Glomerular endothelial cell (primary cell): ENCODE results near the gene SRC. TPM values are rescaled to one million over a fixed set of nuclear protein-coding genes. Genes with fewer than 3 reads are reported as not detected.
"Not testable (repeated sequence)": the region's sequence is repeated elsewhere in the genome, so short reads cannot be mapped to it uniquely, and the experiment has no call there.

ENCODE experiments used
- DNase-seq: peaks from one replicate; pipeline ENCODE4 v3.0.0-alpha.2; 2011; ENCODE audit warnings: low read depth, low spot score; ENCODE audit errors: extremely low read depth
- total RNA-seq: library from RNA; depleted of rRNA; stranded (reverse); fragments of >200 nt; gene quantifications from 2 replicates; pipeline ENCODE4 v1.2.3, GENCODE V29; 2015

SRC gene
- total RNA-seq, 1 donor from 2014 or later = 20.7 TPM

DNA sequence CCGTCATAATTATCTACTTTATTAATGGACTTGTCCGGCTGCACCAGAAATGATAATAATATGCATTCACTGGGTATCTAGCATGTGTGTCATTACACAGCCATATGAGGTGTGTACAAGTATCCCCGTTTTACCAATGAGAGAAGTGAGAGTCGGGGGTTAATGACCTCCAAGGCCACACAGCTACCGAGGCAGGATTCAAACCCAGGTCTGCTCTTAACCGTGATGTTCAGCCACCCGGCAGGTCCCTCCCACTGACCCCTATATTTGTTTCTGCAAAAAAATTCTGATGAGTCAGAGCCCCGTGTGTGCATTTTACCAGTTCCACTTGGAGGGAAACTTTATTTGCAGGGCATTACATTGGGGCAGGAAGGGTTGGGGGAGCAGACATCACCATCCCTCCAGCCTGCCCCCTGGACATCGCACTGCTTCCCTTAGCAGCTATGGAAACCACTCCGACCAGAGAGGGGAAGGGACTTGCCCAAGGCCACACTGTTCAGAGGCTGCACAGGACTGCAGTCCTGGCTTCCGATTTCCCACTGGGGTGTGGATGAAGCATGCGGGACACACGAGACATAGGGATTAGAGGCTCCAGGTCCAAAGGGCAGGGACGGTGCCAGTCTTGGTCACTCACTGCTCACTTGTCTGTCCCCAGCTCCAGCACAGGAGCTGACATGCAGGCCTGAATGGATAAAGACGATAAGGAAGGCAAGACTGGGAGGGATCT is 10.1 kb upstream of the SRC start:
- DNase-seq = no peak

DNA sequence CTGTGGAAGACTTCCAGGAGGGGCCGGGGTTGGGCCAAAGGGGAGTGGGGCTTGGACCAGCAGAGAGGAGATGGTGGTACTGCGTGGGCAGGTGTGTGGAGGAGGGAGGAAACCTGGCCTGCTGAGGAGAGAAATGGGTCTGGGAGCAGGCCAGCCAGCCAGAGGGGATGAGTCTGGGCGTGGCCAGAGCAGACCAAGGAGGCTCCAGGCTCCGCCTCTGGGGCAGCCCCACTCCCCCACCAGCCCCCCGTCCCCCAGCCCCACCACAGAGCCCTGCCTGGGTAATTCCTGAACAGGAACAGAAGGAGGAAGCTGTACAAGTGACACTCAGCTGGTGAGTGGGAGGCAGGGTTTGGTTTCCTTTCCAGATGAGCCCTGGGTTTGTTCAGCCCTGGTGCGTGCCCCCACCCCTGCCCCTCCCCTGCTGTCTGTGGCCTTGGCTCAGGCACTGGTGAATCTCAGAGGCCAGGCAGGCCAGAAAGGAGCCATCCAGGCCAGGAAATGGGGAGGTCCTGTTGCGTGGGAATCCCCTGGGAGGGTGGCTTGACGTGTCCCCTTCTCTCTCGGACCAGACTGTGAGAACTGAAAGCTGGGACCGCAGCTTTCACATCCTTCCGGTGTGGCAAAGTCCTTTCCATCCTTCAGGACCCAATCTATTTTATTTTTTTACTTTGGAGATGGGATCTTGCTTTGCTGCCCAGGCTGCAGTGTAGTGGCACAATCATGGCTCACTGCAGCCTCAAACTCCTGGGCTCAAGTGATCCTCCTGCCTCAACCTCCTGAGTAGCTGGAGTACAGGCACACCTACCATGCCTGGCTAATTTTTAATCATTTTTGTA is 9.4 kb upstream of the SRC start:
- no peak for DNase-seq

DNA sequence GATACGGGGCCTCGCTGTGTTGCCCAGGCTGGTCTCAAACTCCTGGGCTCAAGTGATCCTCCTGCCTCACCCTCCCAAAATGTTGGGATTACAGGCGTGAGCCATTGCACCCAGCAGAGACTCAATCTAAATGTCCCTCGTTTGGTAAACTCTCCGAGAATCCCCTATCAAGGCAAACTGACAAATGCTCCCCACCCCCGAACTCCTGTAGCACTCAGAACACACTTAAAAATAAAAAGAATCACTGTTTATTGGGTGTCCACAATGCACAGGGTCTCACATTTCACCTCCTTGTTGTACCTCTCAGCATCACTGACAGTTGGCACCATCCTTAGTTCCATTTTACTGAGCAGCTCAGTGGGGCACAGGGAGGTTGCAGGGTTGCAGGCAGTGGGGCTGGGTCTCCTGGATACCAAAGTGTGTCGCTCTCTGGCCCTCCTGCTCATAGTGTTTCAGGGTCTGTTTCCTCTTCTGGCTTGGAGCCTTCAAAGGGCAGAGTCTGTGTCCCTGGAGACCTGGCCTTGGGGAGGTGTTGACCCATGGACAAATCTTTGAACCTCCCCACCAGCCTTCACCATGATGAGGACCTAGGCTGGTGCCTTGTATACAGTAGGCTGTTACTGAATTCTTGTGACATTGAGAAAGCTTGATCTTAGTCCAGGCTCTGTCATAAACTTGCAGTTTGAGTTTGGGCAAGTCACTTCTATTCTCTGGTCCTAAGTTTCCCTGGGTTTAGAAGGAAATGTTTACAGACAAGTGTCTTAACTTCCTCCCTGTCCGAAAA is 8.5 kb upstream of the SRC start:
- no peak for DNase-seq

DNA sequence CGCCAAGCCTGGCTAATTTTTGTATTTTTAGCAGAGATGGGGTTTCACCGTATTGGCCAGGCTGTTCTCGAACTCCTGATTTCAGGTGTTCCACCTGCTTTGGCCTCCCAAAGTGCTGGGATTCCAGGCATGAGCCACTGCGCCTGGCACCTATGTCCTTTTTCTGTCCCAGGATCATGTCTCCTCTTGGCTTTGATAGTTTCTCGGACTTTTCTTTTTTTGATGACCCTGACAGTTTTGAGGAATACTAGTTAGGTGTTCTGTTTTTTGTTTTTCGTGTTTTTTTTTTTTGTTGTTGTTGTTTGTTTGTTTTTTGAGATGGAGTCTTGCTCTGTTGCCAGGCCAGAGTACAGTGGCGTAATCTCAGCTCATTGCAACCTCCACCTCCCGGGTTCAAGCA is 7.6 kb upstream of the SRC start:
- DNase-seq = not testable (repeated sequence)

DNA sequence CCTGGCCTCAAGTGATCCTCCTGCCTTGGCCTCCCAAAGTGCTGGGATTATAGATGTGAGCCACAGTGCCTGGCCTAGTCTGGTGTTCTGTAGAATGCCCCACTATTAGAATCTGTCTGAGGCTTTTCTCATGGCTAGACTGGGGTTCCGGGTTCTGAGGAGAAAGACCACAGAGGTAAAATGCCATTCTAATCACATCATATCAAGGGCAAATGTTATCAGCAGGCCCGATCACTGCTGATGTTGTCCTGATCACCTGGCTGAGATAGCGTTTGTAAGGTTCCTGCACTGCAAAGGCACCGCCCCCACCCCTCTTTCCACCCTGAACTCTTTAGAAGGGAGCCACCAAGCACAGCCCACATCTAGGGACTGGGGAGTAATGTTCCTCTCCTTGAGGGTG is 6.7 kb upstream of the SRC start:
- DNase-seq = no peak

- DNase-seq = not testable (repeated sequence)
These were observed 6.2 kb upstream of the SRC start for GRCh38 chr20:37339764-37340109.

- no peak for DNase-seq
These were observed 4.9 kb upstream of the SRC start for GRCh38 chr20:37340998-37341397.

- no peak for DNase-seq
These were observed 4.3 kb upstream of the SRC start for GRCh38 chr20:37341632-37342031.

DNA sequence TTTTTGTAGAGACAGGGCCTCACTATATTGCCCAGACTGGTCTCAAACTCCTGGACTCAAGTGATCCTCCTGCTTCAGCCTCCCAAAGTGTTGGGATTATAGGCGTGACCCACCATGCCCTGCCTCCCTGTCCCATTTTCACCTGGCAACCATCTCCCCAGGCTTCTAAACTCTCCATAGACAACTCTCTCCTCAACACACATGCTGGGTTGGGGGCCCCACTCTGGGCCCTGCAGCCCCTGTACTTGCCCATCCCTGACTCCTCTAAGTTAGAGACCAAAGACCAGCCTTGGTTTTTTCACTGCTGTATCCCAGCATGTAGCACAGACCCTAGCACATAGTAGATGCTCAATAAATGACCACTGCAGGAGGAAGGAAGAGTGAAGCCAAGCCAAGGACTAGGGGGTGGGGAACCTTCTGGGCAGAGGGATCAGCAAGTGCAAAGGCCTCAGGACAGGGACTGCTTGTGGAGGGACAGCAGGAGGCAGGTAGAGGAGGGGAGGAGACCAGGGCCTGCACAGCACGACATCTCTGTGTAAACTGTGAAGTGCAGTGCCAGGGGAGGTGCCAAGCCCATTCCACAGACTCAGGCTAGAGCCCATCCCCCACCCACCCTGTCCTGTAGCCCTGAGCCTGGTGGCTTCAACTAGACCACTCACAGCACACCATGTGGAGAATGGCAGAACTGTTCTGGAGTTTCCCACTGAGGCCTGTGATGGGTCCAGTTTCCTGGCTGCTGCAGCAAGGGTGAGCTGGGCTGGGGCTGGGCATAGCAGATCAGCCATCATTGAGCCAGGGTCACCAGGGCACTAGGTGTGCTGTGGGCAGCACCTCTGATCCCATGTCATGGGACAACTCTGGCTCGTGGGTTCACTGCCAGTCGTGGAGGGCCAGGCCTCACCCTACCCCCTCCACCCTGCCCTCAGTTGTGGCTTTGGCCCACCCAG is 3.4 kb upstream of the SRC start:
- no peak for DNase-seq

DNA sequence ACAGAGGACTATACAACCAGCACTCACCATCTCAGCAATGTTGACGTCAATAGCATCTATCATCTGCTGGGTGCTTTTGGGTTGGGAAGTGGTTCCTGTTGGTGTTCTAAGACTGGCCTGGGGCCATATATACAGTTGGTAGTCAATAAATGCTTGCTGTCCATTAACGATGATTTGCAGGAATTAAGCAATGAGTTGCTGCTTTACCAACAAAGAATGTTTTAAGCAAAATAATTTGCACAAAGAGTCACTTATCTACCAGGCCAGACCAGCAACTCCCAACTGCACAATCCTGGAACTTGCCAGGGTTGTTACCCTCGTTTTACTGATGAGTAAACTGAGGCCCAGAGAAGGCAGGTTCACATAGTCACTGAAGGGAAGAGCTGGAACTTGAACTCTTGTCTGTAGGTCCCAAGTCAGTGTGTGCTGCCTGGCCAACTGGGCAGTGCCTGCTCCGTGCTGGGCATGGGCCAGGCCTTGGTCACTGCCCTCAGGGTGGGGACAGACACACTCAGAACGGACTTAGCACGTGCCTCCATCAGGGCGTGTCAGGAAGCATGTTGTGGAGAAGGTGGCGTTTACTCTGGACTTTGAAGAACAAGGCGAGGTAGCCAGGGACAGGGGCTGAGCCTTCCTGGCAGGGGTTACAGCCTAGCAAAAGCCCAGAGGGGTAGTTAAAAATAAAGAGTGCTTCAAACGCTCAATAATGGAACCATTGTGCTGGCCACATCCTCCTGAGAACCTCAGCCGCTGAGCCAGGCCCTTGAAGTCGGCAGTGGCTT is 2.5 kb upstream of the SRC start:
- DNase-seq = no peak

DNA sequence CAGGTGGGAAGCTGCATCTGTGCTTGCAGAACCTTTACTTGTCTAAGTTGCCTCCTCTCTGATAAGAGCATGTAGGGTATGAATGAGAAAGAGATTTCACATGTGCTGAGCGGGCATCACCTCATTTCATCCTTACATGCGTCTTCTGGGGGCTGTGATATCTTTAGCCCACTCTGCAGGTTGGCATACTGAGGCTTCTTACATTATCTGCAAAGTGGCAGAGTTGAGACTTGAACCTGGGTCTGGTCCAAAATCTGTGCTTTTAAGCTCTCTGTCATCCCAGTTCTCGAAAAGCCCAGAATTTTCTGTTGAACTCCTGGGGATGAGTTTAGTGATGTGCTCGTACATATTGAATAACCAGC is 2.0 kb upstream of the SRC start:
- DNase-seq = no peak

DNA sequence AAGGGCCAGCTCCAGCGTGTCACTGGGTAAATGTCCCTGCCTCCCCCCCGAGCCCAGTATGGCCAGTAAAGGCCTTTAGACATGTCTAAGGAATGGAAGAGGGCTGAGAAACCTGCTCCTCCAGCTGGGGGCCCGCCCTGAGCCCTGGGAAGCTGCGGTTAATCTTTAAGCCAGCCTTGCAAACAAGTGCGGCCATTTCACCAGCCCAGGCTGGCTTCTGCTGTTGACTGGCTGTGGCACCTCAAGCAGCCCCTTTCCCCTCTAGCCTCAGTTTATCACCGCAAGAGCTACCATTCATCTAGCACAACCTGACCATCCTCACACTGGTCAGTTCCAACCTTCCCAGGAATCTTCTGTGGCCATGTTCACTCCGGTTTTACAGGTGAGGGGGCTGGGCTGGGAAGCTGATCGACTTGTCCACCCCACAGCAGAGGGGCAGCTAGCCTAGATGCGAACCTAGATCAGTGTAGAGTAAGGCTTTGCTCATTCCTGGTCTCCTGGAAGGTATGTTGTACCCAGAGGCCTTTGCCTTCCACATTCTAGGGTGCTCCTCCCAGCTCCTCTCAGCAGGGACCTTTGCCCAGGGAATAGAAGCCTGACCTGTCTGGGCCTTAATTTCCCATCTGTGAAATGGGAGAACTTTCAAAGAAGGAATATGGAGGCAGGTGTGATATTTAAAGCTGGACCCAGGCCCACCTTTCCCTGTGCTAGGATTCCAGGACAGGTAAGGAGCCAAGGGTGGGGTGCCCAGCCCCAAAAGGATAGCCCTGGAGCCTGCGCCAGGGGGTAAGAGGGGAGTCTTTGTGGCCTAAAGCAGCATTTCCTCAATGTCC is 1.2 kb upstream of the SRC start:
- DNase-seq = no peak

- DNase-seq = no peak
These were observed 245 bp downstream of the SRC start for GRCh38 chr20:37346236-37346534.

DNA sequence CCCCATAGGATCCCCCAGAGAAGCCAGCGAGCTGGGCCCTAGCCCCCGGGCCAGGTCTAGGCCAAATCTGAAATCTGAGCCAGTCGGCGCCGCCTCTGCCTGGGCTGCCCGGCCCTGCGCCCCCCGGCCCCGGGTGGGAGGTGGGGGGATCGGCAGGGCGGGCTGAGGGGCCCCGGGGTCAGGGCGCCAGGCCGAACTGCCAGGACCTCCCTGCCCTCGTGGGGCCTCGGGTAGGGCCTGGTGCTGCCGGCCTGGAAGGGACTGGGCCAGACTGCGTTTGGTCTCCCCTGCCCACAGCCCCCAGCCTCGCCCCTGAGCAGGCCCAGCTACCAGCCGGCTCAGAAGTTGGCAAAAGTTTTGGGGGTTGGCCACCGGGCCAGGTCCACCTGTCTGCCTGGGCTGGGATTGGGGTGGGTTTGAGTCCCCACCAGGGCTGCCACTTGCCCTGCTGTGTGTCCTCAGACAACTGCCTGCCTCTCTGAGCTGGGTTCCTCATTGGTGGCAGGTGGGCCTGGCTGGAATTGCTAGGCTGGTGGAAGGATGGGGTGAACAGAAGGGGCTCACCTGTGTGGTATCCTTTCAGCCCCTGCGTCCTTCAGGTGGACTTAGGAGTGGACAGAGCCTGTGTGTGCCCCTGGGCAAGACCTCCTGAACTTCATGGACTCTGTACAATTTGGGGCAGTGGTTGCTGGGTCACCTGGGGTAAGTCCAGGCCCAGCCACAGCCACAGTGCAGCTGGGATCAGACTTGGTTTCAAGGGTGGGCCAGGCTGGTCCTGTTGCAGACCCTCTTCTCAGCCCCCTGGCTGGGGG is 801 bp downstream of the SRC start:
- DNase-seq = no peak

- DNase-seq = no peak
These were observed 1.4 kb downstream of the SRC start for GRCh38 chr20:37347347-37347823.

- no peak for DNase-seq
These were observed 2.2 kb downstream of the SRC start for GRCh38 chr20:37347891-37348791.
